Kidney epithelial cell (primary cell): Measurements from ENCODE around the gene PPARG. TPM values are rescaled to one million over a fixed set of nuclear protein-coding genes. Genes with fewer than 3 reads are reported as not detected.
A peak's percentile ranks its signal among the peaks of the same experiment; 100 is the strongest.

ENCODE experiments used
- DNase-seq: peaks from one replicate; pipeline ENCODE4 v3.0.0-alpha.2; 2010; ENCODE audit warnings: low read depth
- H3K27me3 ChIP-seq: 2 replicates; pipeline ENCODE4 v1.6.0; 2011; ENCODE audit warnings: low read length; ENCODE audit not compliant: control insufficient read depth, insufficient read depth
- H3K36me3 ChIP-seq: 2 replicates; pipeline ENCODE4 v1.5.1; 2011; ENCODE audit warnings: low read length; ENCODE audit not compliant: control insufficient read depth, insufficient read depth
- H3K4me3 ChIP-seq: 2 replicates; pipeline ENCODE4 v1.5.1; 2011; ENCODE audit warnings: low read depth, mild to moderate bottlenecking, control low read depth, low read length
- CTCF ChIP-seq: IDR thresholded peaks from 2 replicates; pipeline ENCODE4 v1.5.1; 2011; ENCODE audit warnings: mild to moderate bottlenecking, moderate library complexity, low read length, control low read depth, inconsistent platforms; ENCODE audit not compliant: insufficient read depth, poor library complexity, severe bottlenecking
- total RNA-seq: library from RNA; depleted of rRNA; stranded (reverse); fragments of >200 nt; gene quantifications from 2 replicates; pipeline ENCODE4 v1.2.3, GENCODE V29; 2015

The PPARG gene
- total RNA-seq, 1 donor from 2014 or later, result 14.7 TPM

- H3K36me3 ChIP-seq, result no peaks in the 10 kb centered on the region
- H3K27me3 ChIP-seq, result no peaks in the 10 kb centered on the region
- DNase-seq, result peak; percentile 56
- no peak for TF ChIP-seq CTCF
- no peak overlapping the region for H3K4me3 ChIP-seq
These were observed 111.8 kb downstream of the PPARG start for GRCh38 chr3:12400616-12401194.

- no peaks in the 10 kb centered on the region for H3K27me3 ChIP-seq
- no peak overlapping the region for H3K4me3 ChIP-seq
- H3K36me3 ChIP-seq, result no peaks in the 10 kb centered on the region
- DNase-seq, result no peak
- no peak for TF ChIP-seq CTCF
These were observed 112.3 kb downstream of the PPARG start for GRCh38 chr3:12401208-12401607.

- peak; percentile 37 for DNase-seq
These were observed 116.8 kb downstream of the PPARG start for GRCh38 chr3:12405432-12406272.

GRCh38 chr3:12408984-12409683, 120.3 kb downstream of the PPARG start:
- H3K36me3 ChIP-seq, result no peaks in the 10 kb centered on the region

More at GRCh38 chr3:12405432-12406272, 116.8 kb downstream of the PPARG start:
- no peak overlapping the region for H3K4me3 ChIP-seq
- TF ChIP-seq CTCF, result no peak
- H3K27me3 ChIP-seq, result no peaks in the 10 kb centered on the region
- H3K36me3 ChIP-seq, result no peaks in the 10 kb centered on the region

More at GRCh38 chr3:12408984-12409683, 120.3 kb downstream of the PPARG start:
- no peak overlapping the region for H3K4me3 ChIP-seq
- TF ChIP-seq CTCF, result no peak
- DNase-seq, result no peak
- H3K27me3 ChIP-seq, result no peaks in the 10 kb centered on the region
